Subcutaneous adipose tissue (tissue), 4 donors: ENCODE results near the gene AMH. TPM values are rescaled to one million over a fixed set of nuclear protein-coding genes. Genes with fewer than 3 reads are reported as not detected.

Experiments used
- CTCF ChIP-seq: fragments of 450-650 bp; IDR thresholded peaks from one replicate; pipeline ENCODE4 v1.5.1; 2016; ENCODE audit warnings: low read depth, mild to moderate bottlenecking, control low read depth, antibody characterized with exemption, moderate library complexity
- total RNA-seq, 4 donors: library from RNA; depleted of rRNA; stranded (reverse); fragments of >200 nt; gene quantifications; one replicate each; pipeline ENCODE4 v1.1.0, GENCODE V29; 2016

Gene AMH
- total RNA-seq, 4 donors from 2014 or later, result 0.34 TPM; not detected in 3

GRCh38 chr19:2215281-2215751 lies 33.8 kb upstream of the AMH start:
- TF ChIP-seq CTCF, result no peak

GRCh38 chr19:2216361-2217225 lies 32.5 kb upstream of the AMH start:
- no peak for TF ChIP-seq CTCF

GRCh38 chr19:2217591-2217990 lies 31.5 kb upstream of the AMH start:
- TF ChIP-seq CTCF, result no peak

GRCh38 chr19:2219726-2220125 lies 29.4 kb upstream of the AMH start:
- no peak for TF ChIP-seq CTCF

GRCh38 chr19:2221250-2221831 lies 27.8 kb upstream of the AMH start:
- TF ChIP-seq CTCF, result no peak

- TF ChIP-seq CTCF, result no peak
These were observed 27.2 kb upstream of the AMH start for GRCh38 chr19:2221918-2222317.

- no peak for TF ChIP-seq CTCF
These were observed 25.7 kb upstream of the AMH start for GRCh38 chr19:2223391-2223790.
